HG02981 (cell line): ENCODE data around the gene KHNYN.

Experiments used
- ATAC-seq: cut with Tn5 transposase; IDR thresholded peaks from one replicate; pipeline ENCODE4 v1.9.1; 2021; ENCODE audit warnings: mild to moderate bottlenecking, moderate library complexity; ENCODE audit not compliant: unreplicated experiment

KHNYN gene

DNA sequence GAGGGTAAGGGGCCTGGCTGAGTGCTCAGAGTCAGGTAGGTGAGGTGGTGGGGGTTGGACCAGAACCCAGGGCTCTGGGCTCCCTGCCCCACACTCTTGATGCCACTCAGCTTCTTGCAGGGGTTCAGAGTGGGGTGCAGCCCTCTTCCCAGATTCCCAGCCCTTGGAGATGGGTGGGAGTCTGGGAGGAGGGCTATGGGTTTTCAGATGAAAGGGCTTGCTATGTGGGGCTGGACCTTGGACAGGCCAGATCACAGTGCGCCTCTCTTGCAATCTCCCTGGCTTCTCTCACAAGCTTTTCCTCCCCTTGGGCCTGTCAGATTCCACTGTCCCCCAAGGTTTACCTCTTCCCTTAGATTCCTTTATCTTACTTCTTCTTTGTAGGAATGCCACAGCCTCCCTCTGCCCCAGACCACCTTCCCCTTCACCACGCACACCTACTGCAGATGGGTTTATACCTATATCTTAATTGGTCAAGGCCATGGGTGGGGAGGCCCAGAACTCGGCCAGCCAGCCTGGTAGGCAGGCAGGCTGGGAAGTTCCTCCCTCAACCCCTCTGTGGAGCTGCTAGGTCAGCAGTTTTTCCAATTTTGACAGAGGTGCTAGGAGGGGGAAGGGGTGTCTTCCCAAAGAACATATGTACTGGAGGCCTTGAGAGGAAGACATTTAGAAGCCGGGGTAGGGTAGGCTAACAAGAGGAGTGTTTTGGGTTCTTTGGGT lies 29.6 kb upstream of the KHNYN start:
- no peak for ATAC-seq

- no peak for ATAC-seq
Observed at GRCh38 chr14:24401810-24402702, 27.7 kb upstream of the KHNYN start.

DNA sequence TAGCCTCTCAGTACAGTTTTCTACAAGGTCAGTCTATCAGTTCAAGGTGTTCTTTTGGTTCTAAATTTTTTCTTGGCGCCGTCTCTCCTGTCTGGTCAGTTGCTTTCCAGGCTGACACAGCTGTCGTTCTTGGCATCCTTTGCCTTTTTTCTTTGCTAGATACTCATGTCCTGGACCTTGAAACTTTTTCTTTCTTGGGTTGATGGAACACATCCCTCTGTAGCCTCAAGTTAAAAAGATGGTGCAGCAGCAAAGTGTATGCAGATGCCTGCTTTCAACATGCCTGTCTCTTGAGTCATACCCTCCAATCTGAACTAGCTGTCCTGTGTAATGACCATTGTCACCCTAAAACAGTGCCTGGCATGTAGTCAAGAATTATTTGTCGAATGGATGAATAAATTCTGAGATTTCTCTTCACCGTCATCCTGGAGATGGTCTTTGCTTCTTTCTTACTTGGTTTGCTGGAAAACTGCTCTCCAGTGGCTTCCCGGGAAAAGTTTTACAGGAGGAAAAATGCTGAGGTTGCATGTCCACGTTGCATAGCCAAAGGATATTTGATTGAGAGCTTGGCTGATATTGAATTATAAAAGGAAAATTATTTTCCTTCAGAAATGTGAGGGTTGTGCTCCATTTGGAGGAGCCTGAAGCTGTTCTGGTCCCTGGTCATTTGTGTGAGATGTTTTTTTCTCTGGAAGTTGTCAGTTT lies 26.3 kb upstream of the KHNYN start:
- ATAC-seq: no peak

GRCh38 chr14:24404814-24405213 lies 24.9 kb upstream of the KHNYN start:
- ATAC-seq: no peak

- no peak for ATAC-seq
Observed at GRCh38 chr14:24406416-24406815, 23.3 kb upstream of the KHNYN start.

- ATAC-seq: no peak
Observed at GRCh38 chr14:24407608-24408325, 22.0 kb upstream of the KHNYN start.

GRCh38 chr14:24408764-24409163 lies 21.0 kb upstream of the KHNYN start:
- no peak for ATAC-seq

DNA sequence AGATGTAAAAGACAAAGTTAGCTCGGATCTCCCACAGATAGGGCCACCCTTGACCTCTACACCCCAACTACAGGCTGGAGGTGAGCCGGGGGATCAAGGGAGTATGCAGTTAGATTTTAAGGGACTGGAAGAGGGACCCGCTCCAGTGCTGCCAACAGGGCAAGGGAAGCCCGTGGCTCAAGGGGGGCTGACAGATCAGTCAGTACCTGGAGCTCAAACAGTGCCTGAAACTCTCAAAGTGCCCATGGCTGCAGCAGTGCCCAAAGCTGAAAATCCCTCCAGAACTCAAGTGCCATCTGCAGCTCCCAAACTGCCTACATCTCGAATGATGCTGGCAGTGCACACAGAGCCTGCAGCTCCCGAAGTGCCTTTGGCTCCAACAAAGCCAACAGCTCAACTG lies 20.6 kb upstream of the KHNYN start:
- no peak for ATAC-seq

GRCh38 chr14:24409956-24410355 lies 19.8 kb upstream of the KHNYN start:
- ATAC-seq: no peak

DNA sequence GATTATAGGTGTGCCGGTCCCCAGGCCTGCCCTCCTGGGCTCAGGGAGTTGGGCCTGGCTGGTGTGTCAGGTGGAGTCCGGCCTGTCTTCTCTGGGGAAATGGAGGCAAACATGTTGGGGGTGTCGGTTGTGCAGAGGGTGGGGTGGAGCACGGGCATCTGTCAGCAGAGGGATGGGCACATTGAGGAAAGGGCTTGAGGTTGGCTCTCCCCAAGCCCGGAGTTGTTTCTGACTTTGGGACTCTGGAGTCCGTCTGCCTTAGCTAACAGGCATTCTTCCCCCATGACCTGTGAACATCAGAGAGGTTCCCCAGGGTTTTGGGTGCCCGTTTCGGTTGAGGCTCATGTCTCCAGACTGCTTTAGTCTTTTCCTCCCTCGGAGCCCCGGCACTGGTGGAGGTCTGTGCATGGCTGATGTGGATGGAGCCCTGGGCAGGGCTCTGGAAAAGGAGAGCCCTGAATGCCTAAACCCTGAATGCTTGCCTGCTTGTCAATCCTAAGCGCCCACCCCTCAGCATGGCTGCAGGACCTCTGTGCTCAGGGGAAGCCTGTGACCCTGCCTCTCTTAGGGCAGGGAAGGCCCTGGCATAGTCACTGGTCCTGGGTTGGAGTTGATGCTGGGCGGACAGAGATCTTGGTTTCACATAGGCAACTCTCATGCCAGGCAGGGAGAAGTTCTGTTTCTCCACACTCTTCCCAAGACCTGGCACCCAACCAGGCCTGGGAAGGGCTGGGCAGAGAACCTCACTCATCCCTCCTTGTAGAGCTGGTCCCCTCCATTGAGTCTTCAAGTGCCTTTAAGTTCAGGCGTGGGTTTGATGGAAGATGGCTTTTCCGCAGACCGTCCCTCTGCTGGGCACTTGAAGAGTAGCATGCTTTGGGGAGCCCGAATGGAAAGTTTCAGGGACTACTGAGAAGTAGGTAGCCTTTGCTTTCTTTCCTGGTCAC lies 18.0 kb upstream of the KHNYN start:
- peak; percentile 63 for ATAC-seq

DNA sequence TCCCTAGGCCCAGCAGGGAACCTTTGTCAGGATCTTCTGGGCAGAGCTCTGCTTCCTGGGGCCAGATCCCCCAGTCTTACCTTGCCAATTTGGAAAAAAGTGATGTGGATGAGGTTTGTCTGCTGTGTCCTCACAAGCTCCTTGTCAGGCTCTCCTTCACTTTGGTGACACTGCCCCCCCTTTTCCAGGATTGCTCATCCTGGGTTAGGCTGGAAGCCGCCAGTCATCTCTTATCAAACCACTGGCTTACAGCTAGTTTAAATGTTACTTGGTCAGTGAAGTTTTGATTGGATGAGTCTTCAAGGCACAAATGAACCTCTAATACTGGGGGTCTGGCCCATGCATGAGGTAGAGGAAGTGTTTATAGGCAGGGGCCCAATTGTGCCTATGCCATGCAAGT lies 15.7 kb upstream of the KHNYN start:
- no peak for ATAC-seq

DNA sequence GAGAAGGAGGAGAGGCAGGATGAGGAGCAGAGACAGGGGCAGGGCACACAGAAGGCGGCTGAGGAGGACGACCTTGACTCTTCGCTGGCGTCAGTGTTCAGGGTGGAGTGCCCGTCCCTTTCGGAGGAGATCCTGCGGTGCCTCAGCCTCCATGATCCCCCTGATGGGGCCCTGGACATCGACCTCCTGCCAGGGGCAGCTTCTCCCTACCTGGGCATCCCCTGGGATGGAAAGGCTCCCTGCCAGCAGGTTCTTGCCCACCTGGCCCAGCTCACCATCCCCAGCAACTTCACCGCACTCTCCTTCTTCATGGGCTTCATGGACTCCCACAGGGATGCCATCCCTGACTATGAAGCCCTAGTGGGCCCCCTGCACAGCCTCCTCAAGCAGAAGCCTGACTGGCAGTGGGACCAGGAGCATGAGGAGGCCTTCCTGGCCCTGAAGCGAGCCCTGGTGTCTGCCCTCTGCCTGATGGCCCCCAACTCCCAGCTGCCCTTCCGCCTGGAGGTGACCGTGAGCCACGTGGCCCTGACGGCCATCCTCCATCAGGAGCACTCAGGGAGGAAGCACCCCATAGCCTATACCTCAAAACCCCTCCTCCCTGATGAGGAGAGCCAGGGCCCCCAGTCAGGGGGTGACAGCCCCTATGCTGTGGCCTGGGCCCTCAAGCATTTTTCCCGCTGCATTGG lies 14.9 kb upstream of the KHNYN start:
- ATAC-seq: no peak

DNA sequence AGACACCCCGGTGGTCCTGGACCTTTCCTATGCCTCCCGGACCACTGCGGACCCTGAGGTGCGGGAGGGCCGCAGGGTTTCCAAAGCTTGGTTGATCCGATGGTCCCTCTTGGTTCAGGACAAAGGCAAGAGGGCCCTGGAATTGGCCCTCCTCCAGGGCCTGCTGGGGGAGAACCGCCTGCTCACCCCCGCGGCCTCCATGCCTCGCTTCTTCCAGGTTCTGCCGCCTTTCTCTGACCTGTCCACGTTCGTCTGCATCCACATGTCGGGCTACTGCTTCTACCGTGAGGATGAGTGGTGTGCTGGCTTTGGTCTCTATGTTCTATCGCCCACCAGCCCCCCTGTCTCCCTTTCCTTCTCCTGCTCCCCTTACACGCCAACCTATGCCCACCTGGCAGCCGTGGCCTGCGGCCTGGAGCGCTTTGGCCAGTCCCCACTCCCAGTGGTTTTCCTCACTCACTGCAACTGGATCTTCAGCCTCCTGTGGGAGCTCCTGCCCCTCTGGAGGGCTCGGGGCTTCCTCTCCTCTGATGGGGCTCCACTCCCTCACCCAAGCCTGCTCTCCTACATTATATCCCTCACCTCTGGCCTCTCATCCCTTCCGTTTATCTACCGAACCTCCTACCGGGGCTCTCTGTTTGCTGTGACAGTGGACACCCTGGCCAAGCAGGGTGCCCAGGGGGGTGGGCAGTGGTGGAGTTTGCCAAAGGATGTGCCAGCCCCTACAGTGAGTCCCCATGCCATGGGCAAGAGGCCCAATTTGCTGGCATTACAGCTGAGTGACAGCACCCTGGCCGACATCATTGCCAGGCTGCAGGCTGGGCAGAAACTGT lies 14.1 kb upstream of the KHNYN start:
- no peak for ATAC-seq

DNA sequence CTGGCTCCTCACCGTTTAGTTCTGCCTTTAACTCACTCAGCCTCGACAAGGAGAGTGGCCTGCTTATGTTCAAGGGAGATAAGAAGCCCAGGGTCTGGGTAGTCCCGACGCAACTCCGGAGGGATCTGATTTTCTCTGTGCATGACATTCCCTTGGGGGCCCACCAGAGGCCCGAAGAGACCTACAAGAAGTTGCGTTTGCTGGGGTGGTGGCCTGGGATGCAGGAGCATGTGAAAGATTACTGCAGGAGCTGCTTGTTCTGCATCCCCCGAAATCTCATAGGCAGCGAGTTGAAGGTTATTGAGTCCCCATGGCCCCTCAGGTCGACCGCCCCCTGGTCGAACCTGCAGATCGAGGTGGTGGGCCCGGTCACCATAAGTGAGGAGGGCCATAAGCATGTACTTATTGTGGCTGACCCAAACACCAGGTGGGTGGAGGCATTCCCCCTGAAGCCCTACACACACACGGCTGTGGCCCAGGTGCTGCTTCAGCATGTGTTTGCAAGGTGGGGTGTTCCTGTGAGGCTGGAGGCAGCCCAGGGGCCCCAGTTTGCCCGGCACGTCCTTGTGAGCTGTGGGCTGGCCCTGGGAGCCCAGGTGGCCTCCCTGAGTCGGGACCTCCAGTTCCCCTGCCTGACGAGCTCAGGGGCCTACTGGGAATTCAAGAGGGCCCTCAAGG lies 13.4 kb upstream of the KHNYN start:
- no peak for ATAC-seq

DNA sequence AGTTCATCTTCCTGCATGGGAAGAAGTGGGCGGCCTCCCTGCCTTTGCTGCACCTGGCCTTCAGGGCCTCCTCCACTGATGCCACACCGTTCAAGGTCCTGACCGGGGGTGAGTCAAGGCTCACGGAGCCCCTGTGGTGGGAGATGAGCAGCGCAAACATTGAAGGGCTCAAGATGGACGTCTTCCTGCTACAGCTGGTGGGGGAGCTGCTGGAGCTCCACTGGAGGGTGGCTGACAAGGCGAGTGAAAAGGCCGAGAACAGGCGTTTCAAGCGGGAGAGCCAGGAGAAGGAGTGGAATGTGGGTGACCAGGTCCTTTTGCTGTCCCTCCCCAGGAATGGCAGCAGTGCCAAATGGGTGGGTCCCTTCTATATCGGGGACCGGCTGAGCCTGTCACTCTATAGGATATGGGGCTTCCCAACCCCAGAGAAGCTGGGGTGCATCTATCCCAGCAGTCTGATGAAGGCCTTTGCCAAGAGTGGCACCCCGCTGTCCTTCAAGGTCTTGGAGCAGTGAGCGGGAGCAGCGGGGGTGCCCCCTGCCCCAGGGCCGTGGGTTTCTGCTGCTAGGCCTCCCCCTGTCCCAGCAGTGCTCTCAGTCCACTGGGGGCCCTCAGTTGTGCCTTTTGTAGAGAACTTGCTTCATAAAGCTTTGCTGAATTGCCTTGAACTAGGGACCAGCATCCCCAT lies 12.7 kb upstream of the KHNYN start:
- ATAC-seq: no peak

GRCh38 chr14:24417832-24418491 lies 11.8 kb upstream of the KHNYN start:
- no peak for ATAC-seq

DNA sequence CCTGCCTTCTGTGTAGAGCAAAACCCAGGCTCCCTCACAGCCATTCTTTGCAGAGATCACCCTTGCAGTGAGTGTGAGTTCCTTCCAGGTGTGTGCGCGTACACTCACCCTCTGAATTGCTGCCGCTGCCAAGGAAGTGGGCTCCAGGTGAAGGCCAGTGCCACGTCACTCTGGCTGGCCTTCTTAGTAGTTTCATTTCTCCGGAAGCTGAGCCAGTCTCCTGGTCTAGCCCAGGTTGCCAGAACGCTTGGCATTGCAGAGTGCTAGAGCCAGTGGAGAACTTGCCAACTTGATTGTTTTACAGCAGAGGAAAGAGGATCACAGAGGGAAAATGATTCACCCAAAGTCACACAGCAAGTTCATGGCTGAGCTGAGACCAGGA lies 11.3 kb upstream of the KHNYN start:
- ATAC-seq: no peak
